RCC 7860 (cell line): Measurements from ENCODE around the gene PLEKHG2.
A peak's percentile ranks its signal among the peaks of the same experiment; 100 is the strongest.
"Not testable (repeated sequence)": the region's sequence is repeated elsewhere in the genome, so short reads cannot be mapped to it uniquely, and the experiment has no call there.

ENCODE experiments used
- DNase-seq: peaks from one replicate; pipeline ENCODE4 v3.0.0-alpha.2; 2015; ENCODE audit warnings: low spot score
- FAIRE-seq: peaks from 2 replicates; lab custom pipeline; 2012; peaks lifted over from hg19 to GRCh38; lab: Jason Lieb, UNC

The PLEKHG2 gene

GRCh38 chr19:39412100-39412866 lies at the start of gene PLEKHG2:
Gene PLEKHG2 (plus strand): TSS chr19:39412669. CDS start chr19:39414087, 1,418 bp downstream.
- peak; percentile 92 for FAIRE-seq
- DNase-seq, result peak; percentile 99

GRCh38 chr19:39362682-39363657 lies 49.5 kb upstream of the PLEKHG2 start:
- FAIRE-seq (peak; percentile 23), DNase-seq (peak; percentile 64)

- FAIRE-seq (no peak), DNase-seq (no peak)
Measured at GRCh38 chr19:39363901-39364457, 48.5 kb upstream of the PLEKHG2 start.

- no peak for FAIRE-seq
- DNase-seq, result no peak
Measured at GRCh38 chr19:39365531-39365930, 46.9 kb upstream of the PLEKHG2 start.

DNA sequence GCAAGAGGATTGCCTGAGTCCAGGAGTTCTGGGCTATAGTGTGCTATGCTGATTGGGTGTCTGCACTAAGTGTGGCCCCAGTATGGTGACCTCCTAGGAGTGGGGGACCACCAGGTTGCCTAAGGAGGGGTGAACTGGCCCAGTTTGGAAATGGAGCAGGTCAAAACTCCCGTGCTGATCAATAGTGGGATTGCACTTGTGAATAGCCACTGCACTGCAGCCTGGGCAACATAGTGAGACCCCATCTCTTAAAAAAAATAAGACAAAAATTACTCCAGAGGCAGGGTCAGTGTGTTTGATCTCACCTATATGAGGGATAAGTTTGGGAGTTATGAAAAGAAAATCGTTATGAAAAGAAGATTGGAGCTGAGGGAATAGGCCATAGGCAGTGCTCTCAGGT lies 43.3 kb upstream of the PLEKHG2 start:
- FAIRE-seq, result no peak
- no peak for DNase-seq

DNA sequence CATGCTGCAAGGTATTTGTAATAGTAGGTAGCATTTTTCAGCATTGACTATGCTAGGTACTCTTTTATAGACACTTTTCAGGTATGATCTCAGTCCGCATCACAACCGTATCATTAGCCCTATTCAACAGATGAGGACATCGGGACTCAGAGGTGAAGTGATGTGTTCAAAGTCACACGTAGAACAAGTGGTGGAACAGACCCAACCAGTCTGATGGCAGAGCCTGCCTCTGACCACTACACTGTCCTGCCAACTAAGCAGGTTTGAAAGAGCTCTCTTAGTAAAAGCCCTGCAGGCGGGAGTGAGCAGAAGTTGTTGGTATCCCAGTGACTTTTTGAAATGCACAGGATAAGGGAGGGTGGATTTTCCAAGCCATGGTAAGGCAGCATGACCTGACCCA lies 41.7 kb upstream of the PLEKHG2 start:
- FAIRE-seq (no peak), DNase-seq (no peak)

- DNase-seq, result no peak
Measured at GRCh38 chr19:39372047-39372802, 40.2 kb upstream of the PLEKHG2 start.

DNA sequence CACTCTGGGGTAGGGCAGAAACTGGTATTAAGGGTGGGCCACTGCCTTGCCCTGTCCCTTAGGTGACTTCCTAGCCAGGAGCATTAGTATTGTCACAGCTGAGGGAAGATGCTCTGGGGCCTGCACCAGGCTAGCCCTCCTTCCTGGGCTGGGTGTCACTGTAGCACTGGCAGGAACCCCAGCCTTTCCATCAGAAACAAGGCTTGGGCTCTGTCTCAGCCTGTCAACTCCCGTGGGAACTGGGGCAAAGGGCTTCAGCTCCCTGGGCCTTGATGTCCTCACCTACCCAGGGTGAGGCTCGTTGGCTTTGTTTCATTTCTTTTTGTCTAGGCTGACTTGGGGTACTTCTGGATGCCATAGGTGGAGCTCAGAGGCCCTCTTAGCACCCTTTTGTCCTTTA lies 39.5 kb upstream of the PLEKHG2 start:
- DNase-seq, result no peak
- no peak for FAIRE-seq

More at GRCh38 chr19:39372047-39372802, 40.2 kb upstream of the PLEKHG2 start:
- FAIRE-seq, result no peak

DNA sequence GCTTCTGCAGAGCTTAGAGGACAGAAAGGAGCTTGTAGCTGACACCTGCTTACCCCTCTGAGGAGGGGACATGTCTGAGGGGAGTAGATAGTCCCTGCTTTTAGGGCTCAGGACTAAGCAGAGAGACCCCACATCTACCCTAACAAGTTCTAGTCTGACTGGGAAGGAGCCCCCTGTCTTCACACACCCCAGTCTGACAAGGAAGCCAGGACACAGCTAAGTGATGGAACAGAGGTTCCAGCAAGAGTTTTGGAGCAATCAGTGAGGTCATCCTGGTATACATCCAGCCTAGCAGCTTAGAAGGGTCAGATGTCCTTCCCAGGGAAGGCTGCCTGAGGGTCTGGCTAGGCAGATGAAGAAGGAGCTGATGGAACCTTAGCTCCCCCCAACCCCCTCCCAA lies 36.5 kb upstream of the PLEKHG2 start:
- DNase-seq, result no peak
- FAIRE-seq, result no peak

GRCh38 chr19:39377373-39378362 lies 34.8 kb upstream of the PLEKHG2 start:
- FAIRE-seq (no peak), DNase-seq (no peak)

DNA sequence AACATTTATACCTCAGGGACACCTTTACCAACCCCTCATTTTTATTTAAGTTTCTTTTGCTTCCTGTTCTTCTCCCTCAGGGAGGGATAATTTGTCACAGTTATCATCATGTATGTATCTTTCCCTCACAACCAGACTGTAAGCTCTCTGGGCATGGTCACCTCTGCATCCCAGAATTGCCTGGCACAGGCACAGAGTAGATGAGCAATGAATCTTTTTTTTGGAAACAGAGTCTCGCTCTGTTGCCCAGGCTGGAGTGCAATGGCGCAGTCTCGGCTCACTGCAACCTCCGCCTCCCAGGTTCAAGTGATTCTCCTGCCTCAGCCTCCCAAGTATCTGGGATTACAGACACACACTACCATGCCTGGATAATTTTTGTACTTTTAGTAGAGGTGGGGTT lies 33.1 kb upstream of the PLEKHG2 start:
- not testable (repeated sequence) for FAIRE-seq, DNase-seq

DNA sequence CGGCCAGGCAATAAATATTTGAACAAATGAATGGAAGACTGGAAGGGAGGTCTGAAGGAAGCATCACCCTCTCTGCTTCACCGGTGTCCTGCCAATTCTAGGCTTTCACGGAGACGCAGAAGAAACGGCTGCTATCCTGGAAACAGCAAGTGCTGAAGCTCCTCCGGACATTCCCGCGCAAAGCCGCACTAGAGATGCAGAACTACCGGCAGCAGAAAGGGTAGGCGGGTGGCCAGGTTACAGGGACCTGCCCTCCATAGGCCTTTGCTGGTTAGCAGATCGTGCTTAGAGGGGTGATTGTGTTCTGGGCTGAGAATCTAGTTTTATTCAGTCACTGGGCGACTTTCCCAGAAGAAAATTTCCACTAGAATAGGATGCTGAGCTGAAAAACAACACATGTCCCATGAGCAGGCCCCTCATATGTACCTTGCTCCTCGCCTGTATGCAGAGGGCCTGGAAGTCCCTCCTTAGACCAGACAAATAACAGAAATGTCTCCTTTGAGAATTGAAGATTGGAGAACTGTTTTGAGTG lies 32.5 kb upstream of the PLEKHG2 start:
- DNase-seq, result no peak
- no peak for FAIRE-seq

GRCh38 chr19:39380521-39381502 lies 31.7 kb upstream of the PLEKHG2 start:
- no peak for DNase-seq
- no peak for FAIRE-seq

DNA sequence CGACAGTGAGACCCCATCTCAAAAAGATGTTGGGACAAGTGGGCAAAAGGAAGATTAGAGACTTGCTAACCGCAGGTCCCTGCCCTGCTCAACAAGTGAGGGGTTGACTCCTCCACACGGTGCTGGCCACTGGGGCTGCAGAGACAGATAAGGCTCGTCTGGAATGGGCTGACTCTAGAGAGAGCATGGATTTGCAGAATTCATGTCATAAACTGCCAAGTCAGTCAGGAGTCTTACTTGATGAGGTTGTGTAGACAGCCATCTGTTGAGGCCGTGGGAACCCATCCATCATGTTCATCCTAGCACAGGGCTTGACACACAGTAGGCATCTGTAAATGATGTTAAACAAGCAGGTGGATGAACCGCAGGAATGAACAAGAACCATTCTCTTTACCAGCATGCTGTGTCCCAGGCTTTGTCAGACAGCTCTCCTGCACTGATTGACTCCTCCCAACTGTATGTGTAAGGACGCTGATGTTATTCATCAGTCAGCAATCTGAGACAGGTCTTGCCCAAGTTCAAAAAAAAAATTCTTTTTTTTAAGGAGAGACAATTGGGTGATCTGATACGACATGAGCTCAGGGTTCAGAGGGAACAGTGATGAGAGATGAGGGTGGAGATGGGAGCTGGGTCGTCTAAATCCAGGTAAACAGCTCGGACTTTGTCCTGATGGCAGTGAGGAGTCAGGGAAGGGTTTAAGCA lies 30.4 kb upstream of the PLEKHG2 start:
- FAIRE-seq (no peak), DNase-seq (no peak)

GRCh38 chr19:39382991-39383828 lies 29.3 kb upstream of the PLEKHG2 start:
- no peak for DNase-seq
- no peak for FAIRE-seq

- FAIRE-seq (no peak), DNase-seq (no peak)
Measured at GRCh38 chr19:39384839-39385568, 27.5 kb upstream of the PLEKHG2 start.
